ENCODE results near the gene SPECC1L.

Gene SPECC1L

DNA sequence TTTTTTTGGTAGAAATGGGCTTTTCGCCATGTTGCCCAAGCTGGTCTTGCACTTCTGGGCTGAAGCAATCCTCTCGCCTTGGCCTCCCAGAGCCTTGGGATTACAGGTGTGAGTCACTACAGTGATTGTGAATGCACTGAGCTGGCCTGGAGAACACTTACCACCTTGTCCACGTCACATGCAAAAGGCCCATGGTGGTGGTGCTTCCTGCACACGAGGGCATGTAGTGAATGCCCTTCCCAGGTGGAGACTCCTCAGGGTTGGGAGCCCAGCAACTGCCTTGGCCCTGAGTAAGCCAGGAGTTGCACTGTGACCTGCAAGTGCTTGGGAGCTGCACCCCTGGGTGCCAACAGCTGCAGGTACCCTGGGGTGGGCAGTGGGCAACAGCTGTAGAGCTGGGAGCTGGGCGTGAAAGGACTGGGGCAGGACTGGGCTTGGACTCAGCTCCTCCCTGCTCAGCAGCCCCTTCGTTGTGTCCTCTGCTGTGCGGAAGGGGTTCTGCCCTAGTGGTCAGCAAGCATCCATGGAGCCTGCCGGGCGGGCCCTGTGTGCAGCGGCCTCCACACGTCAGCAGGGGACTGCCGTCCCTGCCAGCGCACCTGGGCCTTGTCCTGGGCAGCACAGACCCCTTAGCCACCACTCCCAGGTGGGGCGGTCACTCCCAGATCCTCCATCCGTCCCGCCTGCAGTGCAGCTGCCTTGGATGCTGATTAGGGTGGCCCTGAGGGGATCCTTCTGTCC, 147.4 kb downstream of the SPECC1L start:
- no peak for TF ChIP-seq CTCF (IDR thresholded peaks at IDR 0.05; ENCODE audit: low read depth, low read length)

DNA sequence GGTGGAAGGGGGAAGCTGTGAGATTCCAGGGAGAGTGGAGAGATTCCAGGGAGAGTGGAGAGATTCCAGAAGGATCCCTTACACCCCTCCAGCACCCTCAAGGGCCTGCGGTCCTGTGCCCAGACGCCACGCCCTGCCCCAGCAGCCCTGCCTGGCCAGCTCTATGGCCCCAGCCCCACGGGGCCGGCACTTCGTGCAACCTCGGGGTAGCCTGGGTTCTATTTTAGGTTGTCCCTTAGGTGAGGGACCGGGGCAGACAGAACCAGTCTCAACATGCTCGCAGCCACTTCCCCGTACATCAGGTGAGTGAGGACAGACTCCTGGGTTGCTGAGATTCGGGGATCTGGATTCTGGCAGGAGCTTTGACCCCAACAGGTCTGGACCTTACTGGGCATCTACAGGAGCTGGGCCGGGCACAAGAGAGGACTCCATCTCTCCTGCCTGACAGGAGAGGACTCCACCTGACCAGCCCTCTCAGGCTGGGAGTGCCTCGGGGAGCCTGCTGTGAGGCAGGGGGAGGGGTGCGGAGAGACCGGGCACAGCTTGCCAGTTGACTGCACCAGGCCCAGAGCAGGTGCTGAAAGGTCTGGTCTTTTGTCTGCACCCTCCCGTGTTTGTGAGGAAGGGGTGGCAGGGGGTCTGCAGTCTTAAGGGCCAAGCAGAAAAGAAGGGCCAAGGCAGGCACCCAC, 148.3 kb downstream of the SPECC1L start:
- no peak for TF ChIP-seq CTCF (IDR thresholded peaks at IDR 0.05; ENCODE audit: low read depth, low read length)

More for the DNA sequence above, 147.4 kb downstream of the SPECC1L start:
- H3K4me3 ChIP-seq (ENCODE audit: low read depth, low read length) = no peak overlapping the region

GRCh38 chr22:24419475-24419850, 148.8 kb downstream of the SPECC1L start:
- no peak overlapping the region for H3K4me3 ChIP-seq (ENCODE audit: low read depth, low read length)
- no peak for TF ChIP-seq CTCF (IDR thresholded peaks at IDR 0.05; ENCODE audit: low read depth, low read length)

More for the DNA sequence above, 148.3 kb downstream of the SPECC1L start:
- H3K4me3 ChIP-seq (ENCODE audit: low read depth, low read length) = no peak overlapping the region

GRCh38 chr22:24420072-24420976, 149.7 kb downstream of the SPECC1L start:
- no peak for TF ChIP-seq CTCF (IDR thresholded peaks at IDR 0.05; ENCODE audit: low read depth, low read length)
- H3K4me3 ChIP-seq (ENCODE audit: low read depth, low read length) = no peak overlapping the region

- TF ChIP-seq CTCF (IDR thresholded peaks at IDR 0.05; ENCODE audit: low read depth, low read length) = no peak
- no peak overlapping the region for H3K4me3 ChIP-seq (ENCODE audit: low read depth, low read length)
These were observed 150.3 kb downstream of the SPECC1L start for GRCh38 chr22:24420977-24421343.

DNA sequence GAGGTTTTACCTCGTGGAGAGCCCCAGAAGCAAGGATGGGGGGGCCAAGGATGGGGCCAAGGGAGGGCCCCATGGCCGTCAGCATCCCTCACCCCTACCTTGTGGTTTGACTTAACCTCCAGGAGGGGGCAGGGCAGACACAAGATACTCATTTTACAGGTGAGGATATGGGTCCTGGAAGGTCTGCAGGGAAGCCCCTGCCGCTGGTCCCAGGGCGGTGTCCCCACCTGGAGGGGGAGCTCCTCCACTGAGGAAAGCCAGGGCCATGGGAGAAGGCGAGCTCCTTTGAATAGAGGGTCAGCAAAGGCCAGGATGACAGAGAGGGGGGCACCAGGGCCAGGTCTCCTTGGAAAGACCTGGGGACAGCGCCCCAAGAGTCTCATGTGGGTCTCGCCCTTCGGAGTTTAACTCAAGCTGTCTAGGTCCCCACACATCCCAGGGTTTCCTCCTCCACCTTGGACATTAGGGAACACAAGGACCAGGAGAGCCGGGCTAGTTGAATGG, 150.8 kb downstream of the SPECC1L start:
- TF ChIP-seq CTCF (IDR thresholded peaks at IDR 0.05; ENCODE audit: low read depth, low read length) = 0 out of 2 replicates have a peak, but pooled peaks have one; percentile 5
- no peak overlapping the region for H3K4me3 ChIP-seq (ENCODE audit: low read depth, low read length)
